A673 (cell line): ENCODE data around the gene STRC. TPM values are rescaled to one million over a fixed set of nuclear protein-coding genes. Genes with fewer than 3 reads are reported as not detected.
"Not testable (repeated sequence)": the region's sequence is repeated elsewhere in the genome, so short reads cannot be mapped to it uniquely, and the experiment has no call there.

Experiments used
- BruUV-seq: library from RNA; stranded (reverse); fragments of 400-500 nt; replicated peaks from 2 replicates; lab custom pipeline; 2021; lab: Mats Ljungman, UMichigan
- CTCF ChIA-PET: fragments of 300-600 bp; sonication (Branson Sonifier 250); formaldehyde crosslinking; loops from one replicate; lab custom pipeline; 2022; ENCODE audit warnings: antibody characterized with exemption; lab: Charles Lee
- POLR2A ChIA-PET: fragments of 300-600 bp; sonication (Branson Sonifier 250); formaldehyde crosslinking; loops from one replicate; lab custom pipeline; 2022; ENCODE audit warnings: antibody characterized with exemption; ENCODE audit not compliant: low non-redundant PET; lab: Charles Lee
- DNase-seq: peaks from one replicate; pipeline ENCODE4 v3.0.0-alpha.2; 2015; ENCODE audit warnings: low spot score
- H3K27ac ChIP-seq: fragments of 200-600 bp; sonication (generic); 2 replicates; pipeline ENCODE4 v1.5.1; 2016; ENCODE audit warnings: mixed run types, low read depth, mild to moderate bottlenecking, mixed read lengths, antibody characterized with exemption, low read length; ENCODE audit not compliant: poor library complexity, severe bottlenecking
- H3K27me3 ChIP-seq: fragments of 200-600 bp; sonication (generic); replicated peaks from 2 replicates; pipeline ENCODE4 v1.6.1; 2017; ENCODE audit warnings: mixed run types, low read depth, mild to moderate bottlenecking, mixed read lengths, antibody characterized with exemption, low read length; ENCODE audit not compliant: insufficient read depth, poor library complexity
- H3K36me3 ChIP-seq: fragments of 200-600 bp; sonication (generic); 2 replicates; pipeline ENCODE4 v1.6.1; 2016; ENCODE audit warnings: mixed run types, mild to moderate bottlenecking, mixed read lengths, antibody characterized with exemption, low read length; ENCODE audit not compliant: insufficient read depth, poor library complexity, severe bottlenecking
- H3K4me1 ChIP-seq: fragments of 200-600 bp; sonication (generic); 2 replicates; pipeline ENCODE4 v1.6.1; 2017; ENCODE audit warnings: mixed run types, mild to moderate bottlenecking, mixed read lengths, antibody characterized with exemption, low read length; ENCODE audit not compliant: insufficient read depth, poor library complexity, severe bottlenecking
- H3K4me3 ChIP-seq: fragments of 200-600 bp; sonication (generic); 2 replicates; pipeline ENCODE4 v1.5.1; 2016; ENCODE audit warnings: low read depth, mixed run types, mild to moderate bottlenecking, mixed read lengths, low read length; ENCODE audit not compliant: poor library complexity, severe bottlenecking
- H3K9me3 ChIP-seq: fragments of 200-600 bp; sonication (generic); 2 replicates; pipeline ENCODE4 v1.6.1; 2016; ENCODE audit warnings: mixed run types, low read depth, mild to moderate bottlenecking, mixed read lengths, antibody characterized with exemption, low read length; ENCODE audit not compliant: poor library complexity, severe bottlenecking
- CTCF ChIP-seq: fragments of 300-800, 200-600 bp; sonication (generic); conservative IDR thresholded peaks from 2 replicates; pipeline ENCODE4 v1.5.1; 2017; ENCODE audit warnings: low read depth, mild to moderate bottlenecking, antibody characterized with exemption, low read length, moderate library complexity, mixed read lengths
- EZH2 ChIP-seq: fragments of 200-600 bp; sonication (generic); IDR thresholded peaks from 2 replicates; pipeline ENCODE4 v1.6.1; 2017; ENCODE audit warnings: borderline replicate concordance, low read depth, mild to moderate bottlenecking, mixed read lengths, antibody characterized with exemption, low read length; ENCODE audit not compliant: poor library complexity, severe bottlenecking
- intact Hi-C: fragments of 100-400 bp; cut with micrococcal nuclease; formaldehyde crosslinking; loops from one replicate; pipeline ENCODE4 v1.10.0; 2022; ENCODE audit not compliant: unreplicated experiment
- total RNA-seq: library from RNA; stranded (reverse); gene quantifications from 2 replicates; pipeline ENCODE4 v1.2.3, GENCODE V29; 2021

The STRC gene
- total RNA-seq, 1 experiment from 2014 or later, result 0.28 TPM

- POLR2A ChIA-PET, result no interaction called here
Measured at GRCh38 chr15:43648649-43649429, 30.2 kb upstream of the STRC start, which contains the start of gene CATSPER2. Gene CATSPER2 (minus strand): TSS chr15:43648844. CDS start chr15:43648061, 783 bp downstream.

GRCh38 chr15:43638464-43639204 lies 20.0 kb upstream of the STRC start:
- POLR2A ChIA-PET, intact Hi-C loops, H3K4me1 ChIP-seq, H3K9me3 ChIP-seq, CTCF ChIA-PET, H3K27ac ChIP-seq, H3K4me3 ChIP-seq, H3K36me3 ChIP-seq, BruUV-seq, DNase-seq, H3K27me3 ChIP-seq: not testable (repeated sequence)

More at GRCh38 chr15:43648649-43649429, 30.2 kb upstream of the STRC start, which contains the start of gene CATSPER2:
- intact Hi-C loops, result no loop called here
- no peaks in the 10 kb centered on the region for H3K27me3 ChIP-seq
- H3K27ac ChIP-seq, result no peak within 1 kb of the TSS
- no peaks in the 10 kb centered on the region for H3K4me1 ChIP-seq
- TF ChIP-seq EZH2, result no peak
- no peak for TF ChIP-seq CTCF
- H3K9me3 ChIP-seq, result no peaks in the 10 kb centered on the region
- no TSS peak for BruUV-seq
- CTCF ChIA-PET, result no interaction called here
- no peak for DNase-seq
- no peak within 1 kb of the TSS for H3K4me3 ChIP-seq
- H3K36me3 ChIP-seq, result no peaks in the 10 kb centered on the region

- CTCF ChIA-PET, H3K27ac ChIP-seq, POLR2A ChIA-PET, DNase-seq, H3K36me3 ChIP-seq, H3K9me3 ChIP-seq, H3K4me3 ChIP-seq, H3K27me3 ChIP-seq, BruUV-seq, H3K4me1 ChIP-seq, intact Hi-C loops: not testable (repeated sequence)
Measured at GRCh38 chr15:43626937-43627336, 8.3 kb upstream of the STRC start.

- DNase-seq, result peak; percentile 5
- no peak for TF ChIP-seq CTCF
- TF ChIP-seq EZH2, result no peak
- no peaks in the 10 kb centered on the region for H3K4me1 ChIP-seq
- H3K4me3 ChIP-seq, result no peak overlapping the region
- no peaks in the 10 kb centered on the region for H3K36me3 ChIP-seq
- intact Hi-C loops, result no loop called here
- H3K27ac ChIP-seq, result no peak overlapping the region
- H3K27me3 ChIP-seq, result no peaks in the 10 kb centered on the region
- POLR2A ChIA-PET, result interaction anchor here (0.6 kb wide), 1 partner anchor 254 kb away, joined by 5 read pairs; the partner anchor contains the start of genes TUBGCP4 and ZSCAN29
- H3K9me3 ChIP-seq, result no peaks in the 10 kb centered on the region
- CTCF ChIA-PET, result no interaction called here
- no TSS peak for BruUV-seq
Measured at GRCh38 chr15:43625106-43625505, 6.5 kb upstream of the STRC start.

GRCh38 chr15:43622068-43622799 lies 3.6 kb upstream of the STRC start:
- BruUV-seq, H3K36me3 ChIP-seq, H3K27ac ChIP-seq, H3K4me3 ChIP-seq, intact Hi-C loops, CTCF ChIA-PET, H3K4me1 ChIP-seq, H3K27me3 ChIP-seq, POLR2A ChIA-PET, H3K9me3 ChIP-seq, DNase-seq: not testable (repeated sequence)
